Natural killer cell treated with Interleukin-12 subunit alpha and Interleukin-12 subunit beta and Interleukin-15 and Interleukin-18, amount 100 ng/mL, for 72 hours (primary cell): Measurements from ENCODE around the gene TAPBP. TPM values are rescaled to one million over a fixed set of nuclear protein-coding genes. Genes with fewer than 3 reads are reported as not detected.

ENCODE experiments used
- ATAC-seq, 2 donors: fragments of 150-1000 bp; cut with Tn5 transposase in 1 of 2; sonication (Bioruptor Pico), chemical (Tn5 transposase) in 1 of 2; 2 replicates each; pipeline ENCODE4 v1.10.0; 2021
- DNase-seq: peaks from one replicate; pipeline ENCODE4 v3.0.0; 2022; ENCODE audit warnings: low spot score
- H3K27ac Mint-ChIP-seq, 2 donors: 1 replicate in 1 of 2; 2 replicates in 1 of 2; pipeline ENCODE4 v1.8.0; 2022; ENCODE audit warnings: mixed read lengths in 2 of 2, mild to moderate bottlenecking in 1 of 2, moderate library complexity in 1 of 2
- H3K27me3 Mint-ChIP-seq, 2 donors: 1 replicate in 1 of 2; 2 replicates in 1 of 2; pipeline ENCODE4 v1.8.0; 2022; ENCODE audit warnings: mixed read lengths in 2 of 2
- H3K36me3 Mint-ChIP-seq: one replicate; pipeline ENCODE4 v1.8.0; 2022; ENCODE audit warnings: mixed read lengths
- H3K4me1 Mint-ChIP-seq, 2 donors: 1 replicate in 1 of 2; 2 replicates in 1 of 2; pipeline ENCODE4 v1.8.0; 2022; ENCODE audit warnings: low read depth in 2 of 2, mixed read lengths in 2 of 2, mild to moderate bottlenecking in 1 of 2
- H3K4me3 Mint-ChIP-seq: one replicate; pipeline ENCODE4 v1.8.0; 2022; ENCODE audit warnings: mixed read lengths
- H3K9me3 Mint-ChIP-seq: 2 replicates; pipeline ENCODE4 v1.8.0; 2022; ENCODE audit warnings: mixed read lengths
- total RNA-seq, 2 donors: library from RNA; stranded (reverse); gene quantifications; one replicate each; pipeline ENCODE4 v1.2.3, GENCODE V29; 2022

TAPBP gene
- total RNA-seq, 2 donors from 2014 or later: 243 to 346 TPM

DNA sequence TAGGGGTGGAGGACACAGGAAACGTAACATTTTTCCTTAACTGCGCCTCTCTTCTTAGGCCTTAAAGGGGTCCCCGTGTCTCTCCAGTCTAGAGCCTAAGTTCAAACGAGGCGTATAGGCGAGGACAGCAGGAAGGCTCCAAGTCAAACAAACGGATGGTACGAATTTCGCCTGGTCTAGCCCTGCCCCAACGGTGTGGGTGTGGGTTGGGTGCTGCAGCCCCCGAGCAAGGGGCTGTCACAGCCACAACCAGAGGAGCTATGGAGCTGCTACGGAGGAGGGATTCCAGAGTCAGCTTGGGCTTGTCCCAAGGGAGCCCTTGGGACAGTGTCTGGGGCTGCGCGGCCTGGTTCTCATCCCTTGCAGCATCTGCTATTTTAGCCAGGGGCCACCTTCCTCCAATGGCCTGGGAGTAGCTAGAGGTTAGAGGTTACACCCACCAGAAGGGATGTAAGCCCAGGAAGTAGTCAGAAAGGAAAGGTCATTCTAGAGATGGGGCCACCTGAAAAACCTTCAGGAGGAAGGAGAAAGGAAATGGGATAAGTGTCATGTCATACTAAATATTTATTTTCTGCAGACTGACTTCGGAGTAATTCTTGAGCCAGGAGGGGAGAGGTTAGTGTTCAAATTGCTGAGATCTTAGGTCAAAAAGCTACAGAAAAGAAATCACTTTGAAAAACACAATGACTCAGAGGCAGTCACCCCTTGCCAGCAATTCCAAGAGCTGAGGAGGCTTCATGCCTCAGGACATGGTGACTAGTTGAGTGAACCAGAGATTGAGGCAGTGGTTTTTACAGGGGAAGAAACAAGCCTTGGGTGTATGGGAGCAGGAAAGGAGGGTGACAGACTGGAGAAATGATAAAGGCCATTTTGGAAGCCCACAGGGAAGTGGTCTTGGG lies 63.9 kb downstream of the TAPBP start:
- no peak for DNase-seq
- H3K27me3 Mint-ChIP-seq: no peaks in the 10 kb centered on the region
- ATAC-seq: no peak
- peaks cover 16% of the 10 kb centered on the region for H3K36me3 Mint-ChIP-seq
- H3K4me1 Mint-ChIP-seq: peaks cover 29 to 31% of the 10 kb centered on the region in 2 donors
- H3K4me3 Mint-ChIP-seq: peak overlapping the region; percentile 97
- peak overlapping the region; percentile 96 to 98 for H3K27ac Mint-ChIP-seq
- H3K9me3 Mint-ChIP-seq: no peaks in the 10 kb centered on the region

Other genes with a start within 250 kb of the TAPBP start
- gene HLA-DPA1, start 240.4 kb downstream of the TAPBP start, total RNA-seq: 100 to 1,000 TPM in 1 of 2 donors, 10 to 100 TPM in 1; 33.8 to 145 TPM
- 10 to 100 TPM; 14.7 to 93.6 TPM for gene HLA-DPB1, start 238.1 kb downstream of the TAPBP start, total RNA-seq
- gene COL11A2, start 121.6 kb downstream of the TAPBP start, total RNA-seq: 1 to 10 TPM; 1.1 to 1.3 TPM
- gene RXRB, start 113.4 kb downstream of the TAPBP start, total RNA-seq: 10 to 100 TPM; 43.9 to 50.4 TPM
- 100 to 1,000 TPM in 1 of 2 donors, 10 to 100 TPM in 1; 91.5 to 102 TPM for gene SLC39A7, start 113.2 kb downstream of the TAPBP start, total RNA-seq
- gene HSD17B8, start 109.4 kb downstream of the TAPBP start, total RNA-seq: 1 to 10 TPM; 3.3 to 6.2 TPM
- gene RING1, start 105.6 kb downstream of the TAPBP start, total RNA-seq: 10 to 100 TPM; 31.1 to 35.5 TPM
- gene VPS52, start 42.2 kb downstream of the TAPBP start, total RNA-seq: 10 to 100 TPM; 48.6 to 76.5 TPM
- gene RPS18, start 42.0 kb downstream of the TAPBP start, total RNA-seq: 1,000 to 10,000 TPM; 1,431 to 1,446 TPM
- 10 to 100 TPM; 10.1 to 11.2 TPM for gene B3GALT4, start 37.0 kb downstream of the TAPBP start, total RNA-seq
- gene WDR46, start 24.8 kb downstream of the TAPBP start, total RNA-seq: 100 to 1,000 TPM in 1 of 2 donors, 10 to 100 TPM in 1; 81.8 to 148 TPM
- gene PFDN6, start 24.5 kb downstream of the TAPBP start, total RNA-seq: 10 to 100 TPM; 72.0 to 76.8 TPM
- gene RGL2, start 15.1 kb downstream of the TAPBP start, total RNA-seq: 10 to 100 TPM; 38.1 to 51.4 TPM
- 10 to 100 TPM in 1 of 2 donors, 1 to 10 TPM in 1; 6.9 to 13.2 TPM for gene ZBTB22, start 3.7 kb upstream of the TAPBP start, total RNA-seq
- 10 to 100 TPM; 80.5 to 99.5 TPM for gene DAXX, start 8.9 kb upstream of the TAPBP start, total RNA-seq
- 100 to 1,000 TPM in 1 of 2 donors, 10 to 100 TPM in 1; 52.9 to 115 TPM for gene KIFC1, start 77.7 kb upstream of the TAPBP start, total RNA-seq
- 10 to 100 TPM; 46.5 to 66.6 TPM for gene PHF1, start 96.9 kb upstream of the TAPBP start, total RNA-seq
- gene CUTA, start 104.0 kb upstream of the TAPBP start, total RNA-seq: 100 to 1,000 TPM; 106 to 156 TPM
- gene SYNGAP1, start 106.0 kb upstream of the TAPBP start, total RNA-seq: 10 to 100 TPM; 17.7 to 77.0 TPM
- gene ZBTB9, start 140.5 kb upstream of the TAPBP start, total RNA-seq: 10 to 100 TPM; 10.9 to 25.4 TPM